HG03521 (cell line): ENCODE results near the gene RSBN1.
"Not testable (repeated sequence)": the region's sequence is repeated elsewhere in the genome, so short reads cannot be mapped to it uniquely, and the experiment has no call there.

ENCODE experiments used
- ATAC-seq: cut with Tn5 transposase; IDR thresholded peaks from one replicate; pipeline ENCODE4 v1.9.1; 2021; ENCODE audit warnings: mild to moderate bottlenecking, moderate library complexity; ENCODE audit not compliant: unreplicated experiment

Gene RSBN1

GRCh38 chr1:113783254-113784103 is 28.8 kb downstream of the RSBN1 start:
- peak; percentile 76 for ATAC-seq

DNA sequence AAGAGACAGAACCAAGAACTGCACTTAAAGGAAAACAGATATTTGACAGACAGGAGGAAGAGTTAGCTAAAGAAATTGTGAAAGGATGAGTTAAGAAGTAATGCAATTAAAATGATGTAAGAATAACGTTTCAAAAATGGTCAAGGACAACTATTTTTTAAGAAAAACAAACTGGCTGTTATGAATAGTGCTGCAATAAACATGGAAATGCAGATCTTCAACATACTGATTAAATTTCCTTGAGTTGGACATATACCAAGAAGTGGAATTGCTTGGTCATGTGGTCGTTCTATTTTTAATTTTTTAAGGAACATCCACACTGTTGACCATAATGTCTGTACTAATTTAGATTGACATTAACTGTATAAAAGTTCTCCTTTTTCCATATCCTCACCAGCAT is 29.9 kb downstream of the RSBN1 start:
- ATAC-seq, result no peak

- ATAC-seq, result no peak
Measured at GRCh38 chr1:113780374-113781146, 31.7 kb downstream of the RSBN1 start.

- no peak for ATAC-seq
Measured at GRCh38 chr1:113779542-113779941, 32.7 kb downstream of the RSBN1 start.

GRCh38 chr1:113777561-113777960 is 34.7 kb downstream of the RSBN1 start:
- ATAC-seq, result no peak

DNA sequence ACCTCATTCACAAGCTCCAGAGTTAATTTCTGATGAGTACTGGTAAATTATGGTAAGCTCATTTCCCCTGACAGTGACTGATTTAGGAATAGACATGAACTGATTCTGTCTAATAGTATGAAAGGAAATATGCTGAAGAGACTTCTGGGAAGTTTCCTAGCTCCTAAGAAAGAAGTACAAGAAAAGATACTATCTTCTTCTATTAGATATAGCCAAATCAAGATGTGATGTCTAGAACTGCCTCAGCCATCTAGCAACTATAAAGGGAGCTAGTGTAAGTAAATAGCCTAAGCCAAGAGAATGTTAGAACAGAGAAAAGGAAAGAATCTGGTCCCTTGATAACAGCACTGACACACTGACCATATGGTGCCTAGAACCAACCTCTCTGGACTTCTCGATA is 42.2 kb downstream of the RSBN1 start:
- ATAC-seq, result no peak

GRCh38 chr1:113769601-113769970 is 42.7 kb downstream of the RSBN1 start:
- ATAC-seq, result no peak

DNA sequence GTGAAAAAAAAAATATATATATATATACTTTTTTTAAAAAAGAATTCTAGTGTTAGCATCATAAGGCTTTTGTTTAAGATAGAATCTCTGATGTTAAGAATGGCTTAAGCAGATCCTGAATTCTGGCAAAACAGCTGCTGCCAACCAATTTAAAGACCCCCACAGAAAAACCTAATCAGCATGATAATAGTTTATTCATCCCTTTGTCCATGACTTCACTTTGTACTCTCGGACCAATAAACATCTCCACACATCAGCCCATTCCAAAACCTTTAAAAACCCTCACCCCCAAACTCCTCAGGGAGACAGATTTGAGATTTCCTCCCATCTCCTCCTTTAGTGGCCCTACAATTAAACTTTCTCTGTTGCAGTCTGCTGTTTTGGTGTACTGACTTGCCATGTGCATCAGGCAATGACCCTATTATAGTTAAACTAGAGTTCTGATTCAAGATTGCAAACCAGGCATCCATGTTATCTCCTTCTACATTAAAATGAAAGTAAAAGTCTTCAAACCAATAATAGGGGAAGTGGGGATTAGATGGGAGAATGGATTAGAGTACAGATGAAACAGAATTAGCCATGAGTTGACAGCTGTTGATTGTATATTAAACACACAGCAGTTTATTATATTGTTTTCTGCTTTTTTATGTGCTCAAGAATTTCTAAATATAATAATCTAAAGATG is 43.2 kb downstream of the RSBN1 start:
- no peak for ATAC-seq

GRCh38 chr1:113765306-113766230 is 46.7 kb downstream of the RSBN1 start:
- ATAC-seq, result no peak

- no peak for ATAC-seq
Measured at GRCh38 chr1:113763661-113764060, 48.6 kb downstream of the RSBN1 start.

DNA sequence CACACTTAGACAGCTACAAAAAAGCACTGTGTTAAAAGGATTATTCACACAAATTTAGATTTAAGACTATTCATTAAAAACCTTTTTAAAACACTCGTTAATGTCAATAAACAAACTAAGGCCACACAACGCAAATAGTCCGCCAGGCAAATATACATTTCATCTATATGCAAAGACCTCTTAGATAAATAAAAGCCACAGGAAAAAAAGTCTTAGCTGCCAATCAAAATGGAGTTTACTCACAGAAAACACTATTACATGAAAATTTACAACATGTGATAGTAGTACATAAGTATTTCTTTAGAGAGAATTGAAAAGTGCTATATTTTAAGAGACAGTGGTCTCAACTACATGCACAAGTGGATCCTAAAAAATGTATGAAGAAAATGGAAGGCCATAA is 50.3 kb downstream of the RSBN1 start:
- ATAC-seq, result no peak

DNA sequence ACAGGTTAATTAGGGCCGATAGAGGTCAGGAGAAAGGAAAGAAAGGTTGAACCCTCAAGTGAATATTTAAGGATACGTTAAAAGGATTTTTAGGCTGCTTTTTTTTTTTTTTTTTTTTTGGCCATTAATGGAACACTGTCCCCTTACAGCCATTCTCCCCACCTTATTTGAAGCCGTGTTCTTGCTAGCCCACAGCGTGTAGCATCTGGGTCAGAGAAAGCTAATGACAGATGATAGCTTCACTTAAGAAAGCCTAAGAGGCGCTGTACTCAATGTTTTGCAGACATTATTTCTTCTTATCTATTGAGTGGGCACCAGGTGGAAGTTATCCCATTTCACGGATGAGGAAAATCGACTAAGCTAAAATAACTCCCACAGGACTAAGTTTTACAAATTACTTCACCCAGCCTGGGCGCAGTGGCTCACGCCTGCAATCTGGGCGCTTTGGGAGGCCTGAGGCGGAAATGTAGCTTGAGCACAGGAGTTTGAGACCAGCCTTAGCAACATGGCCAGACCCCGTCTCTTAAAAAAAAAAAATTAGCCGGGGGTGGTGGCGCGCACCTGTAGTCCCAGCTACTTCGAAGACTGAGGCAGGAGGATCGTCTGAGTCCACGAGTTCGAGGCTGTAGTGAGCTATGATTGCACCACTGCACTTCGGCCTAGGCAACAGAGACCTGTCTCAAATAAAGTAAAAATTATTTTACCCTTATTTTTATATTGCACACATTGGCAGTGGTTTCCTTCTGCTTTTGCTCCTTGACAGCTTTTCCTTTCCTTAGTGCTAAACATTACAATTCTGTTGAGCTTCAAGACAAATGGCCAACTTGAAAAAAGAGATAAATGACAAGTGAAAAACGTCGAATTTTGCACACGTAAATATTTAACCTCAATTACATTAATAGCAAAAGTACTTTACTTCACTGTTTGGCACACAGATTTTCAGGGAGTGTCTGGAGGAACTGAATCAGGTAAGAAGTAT is 51.9 kb downstream of the RSBN1 start:
- no peak for ATAC-seq

DNA sequence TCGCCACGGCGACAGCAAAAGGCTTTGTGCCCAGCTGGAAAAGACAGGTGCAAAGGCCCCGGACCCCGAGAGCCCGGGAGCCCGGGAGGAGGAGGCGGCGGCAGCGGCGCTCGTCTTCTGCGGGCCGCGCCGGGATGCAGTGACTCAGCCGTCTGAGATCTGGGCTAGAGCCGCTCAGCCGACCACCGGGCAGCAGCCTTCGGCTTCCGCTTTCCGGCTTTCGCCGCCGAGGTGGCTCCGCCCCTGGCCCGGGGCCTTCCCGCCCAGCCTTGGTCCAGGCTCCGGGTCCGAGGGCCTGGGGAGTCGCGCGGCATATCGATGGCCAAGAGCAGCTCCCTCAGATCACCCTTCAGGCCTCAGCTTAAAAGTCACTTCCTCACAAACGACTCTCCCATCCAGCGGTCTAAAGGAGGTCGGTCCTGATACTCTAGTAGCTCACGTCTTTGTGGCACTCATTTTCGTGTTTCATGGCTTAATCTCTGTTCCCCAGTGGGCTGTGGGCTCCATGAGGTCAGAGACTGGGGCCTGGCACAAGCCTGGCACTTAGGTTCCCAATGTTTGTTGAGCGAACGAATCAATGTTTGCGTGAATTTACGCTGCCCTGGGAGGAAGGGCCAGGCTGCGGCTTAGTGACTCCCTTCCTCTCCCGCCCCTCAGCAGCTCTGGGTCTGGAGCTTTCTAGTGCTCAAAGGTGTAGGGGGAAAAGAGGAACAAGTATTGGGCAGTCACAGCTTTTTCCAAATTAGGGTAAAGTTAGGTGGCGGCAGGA is 52.8 kb downstream of the RSBN1 start, which contains the start of gene PHTF1:
Gene PHTF1 (minus strand): TSS at position 154 of the 769 bp plus-strand sequence. CDS start 783 bp downstream, outside the sequence.
- ATAC-seq, result peak; percentile 68

GRCh38 chr1:113758631-113759332 is 53.5 kb downstream of the RSBN1 start:
- peak; percentile 62 for ATAC-seq

- ATAC-seq, result no peak
Measured at GRCh38 chr1:113756461-113756860, 55.8 kb downstream of the RSBN1 start.

- ATAC-seq, result not testable (repeated sequence)
Measured at GRCh38 chr1:113753333-113753732, 58.9 kb downstream of the RSBN1 start.

DNA sequence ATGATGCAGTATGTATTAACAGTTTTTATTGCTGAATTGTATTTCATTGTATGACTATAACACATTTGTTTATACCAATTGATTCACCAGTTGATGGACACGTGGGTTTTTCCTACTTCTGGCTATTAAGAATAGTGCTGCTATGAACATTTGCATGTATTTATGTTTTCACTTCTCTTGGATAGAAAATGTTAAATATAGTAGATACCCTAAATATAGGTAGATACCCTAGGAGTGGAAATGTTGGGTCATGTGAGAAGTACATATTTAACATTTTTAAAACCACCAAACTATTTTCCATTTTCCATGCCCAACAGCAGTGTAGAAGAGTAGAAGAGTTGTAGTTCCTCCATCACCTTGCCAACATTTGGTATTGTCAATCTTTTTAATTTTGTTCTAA is 60.8 kb downstream of the RSBN1 start:
- ATAC-seq, result no peak

DNA sequence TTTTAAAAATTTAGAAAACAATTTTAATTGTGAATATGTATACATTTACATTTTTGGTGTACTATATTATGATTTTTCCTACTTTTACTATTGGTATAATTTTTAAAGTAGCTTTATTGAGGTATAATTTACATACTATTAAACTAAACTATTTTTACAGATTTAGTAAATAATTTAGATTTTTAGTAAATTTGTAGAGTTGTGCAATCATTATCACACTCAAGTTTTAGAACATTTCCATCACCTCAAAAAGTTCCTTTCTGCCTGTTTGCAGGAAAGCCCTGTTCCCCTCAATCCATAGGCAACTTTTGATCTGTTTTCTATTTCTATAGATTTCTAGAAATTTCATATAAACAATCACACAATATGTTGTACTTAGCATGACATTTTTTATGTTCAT is 61.2 kb downstream of the RSBN1 start:
- ATAC-seq, result no peak
